A549 (cell line): Measurements from ENCODE around the gene PKLR. TPM values are rescaled to one million over a fixed set of nuclear protein-coding genes. Genes with fewer than 3 reads are reported as not detected.

ENCODE experiments used
- ATAC-seq, 2 experiments: fragments of 200-7000 bp in 1 of 2; fragments of >200 bp in 1 of 2; cut with Nextera tagmentation in 1 of 2; cut with Tn5 transposase in 1 of 2; 3 replicates each; pipeline versions ENCODE4 v1.8.0 to v1.9.1; 2018 to 2020; ENCODE audit warnings: mild to moderate bottlenecking in 1 of 2, moderate library complexity in 1 of 2
- CTCF ChIA-PET: fragments of 300-600 bp; sonication (Branson Sonifier 250); formaldehyde crosslinking; extraction: SDS; loops from one replicate; lab custom pipeline; 2021; ENCODE audit warnings: antibody characterized with exemption, inconsistent platforms; lab: Yijun Ruan, JAX
- POLR2A ChIA-PET: fragments of 350-600 bp; formaldehyde crosslinking; extraction: SDS; loops from one replicate; lab custom pipeline; 2021; ENCODE audit warnings: antibody characterized with exemption, inconsistent platforms; lab: Yijun Ruan, JAX
- DNase-seq, 2 experiments: peaks; one replicate each; pipeline versions ENCODE4 v3.0.0 to v3.0.0-alpha.2; 2011 to 2016; ENCODE audit warnings: low read depth in 1 of 2, low spot score in 1 of 2
- FAIRE-seq: peaks from 2 replicates; lab custom pipeline; 2011; peaks lifted over from hg19 to GRCh38; lab: Jason Lieb, UNC
- H3K27ac ChIP-seq, 2 experiments: fragments of >200 bp; sonication (Bioruptor Twin); formaldehyde crosslinking; 3 replicates each; pipeline ENCODE4 v1.5.1; 2016 to 2017
- H3K4me1 ChIP-seq: fragments of >200 bp; sonication (Bioruptor Twin); formaldehyde crosslinking; 3 replicates; pipeline ENCODE4 v1.6.1; 2016
- H3K4me2 ChIP-seq: fragments of >200 bp; sonication (Bioruptor Twin); formaldehyde crosslinking; 3 replicates; pipeline ENCODE4 v1.6.1; 2016
- H3K4me3 ChIP-seq: fragments of >200 bp; sonication (Bioruptor Twin); formaldehyde crosslinking; 3 replicates; pipeline ENCODE4 v1.5.1; 2016
- H3K9me3 ChIP-seq: fragments of >200 bp; sonication (Bioruptor Twin); formaldehyde crosslinking; 3 replicates; pipeline ENCODE4 v1.6.1; 2016
- CBX8 ChIP-seq: fragments of 200-600 bp; sonication (generic); IDR thresholded peaks from 2 replicates; pipeline ENCODE4 v1.6.1; 2016
- CHD2 ChIP-seq: fragments of 150-350 bp; IDR thresholded peaks from 2 replicates; pipeline ENCODE4 v1.6.1; 2014; ENCODE audit warnings: low read length; ENCODE audit not compliant: partially characterized antibody
- EHF ChIP-seq: fragments of 250-450 bp; sonication (Bioruptor Pico); IDR thresholded peaks from 2 replicates; pipeline ENCODE4 v1.5.0; 2020; ENCODE audit warnings: mild to moderate bottlenecking
- EHMT2 ChIP-seq: fragments of 200-600 bp; sonication (generic); IDR thresholded peaks from 2 replicates; pipeline ENCODE4 v1.6.1; 2016; ENCODE audit warnings: antibody characterized with exemption, low read depth, mild to moderate bottlenecking, moderate library complexity
- EP300 ChIP-seq, 2 experiments: fragments of >200 bp; sonication (Bioruptor Twin); formaldehyde crosslinking; IDR thresholded peaks; 2 replicates in 1 of 2; 3 replicates in 1 of 2; pipeline ENCODE4 v1.6.1; 2016 to 2017
- ESRRA ChIP-seq: fragments of 150-350 bp; IDR thresholded peaks from 2 replicates; pipeline ENCODE4 v1.6.1; 2014; ENCODE audit warnings: mild to moderate bottlenecking, low read length, borderline replicate concordance
- FOSB ChIP-seq: fragments of 250-450 bp; sonication (Bioruptor Pico); IDR thresholded peaks from 2 replicates; pipeline ENCODE4 v1.5.0; 2020; ENCODE audit warnings: mild to moderate bottlenecking, moderate library complexity
- FOSL2 ChIP-seq, 2 experiments: fragments of 450-650 bp in 1 of 2; fragments of >200 bp in 1 of 2; sonication (Bioruptor Twin) in 1 of 2; formaldehyde crosslinking; IDR thresholded peaks; 2 replicates each; pipeline versions ENCODE4 v1.5.0 to v1.6.1; 2016 to 2020; ENCODE audit warnings: mild to moderate bottlenecking in 1 of 2, moderate library complexity in 1 of 2
- GATA3 ChIP-seq: IDR thresholded peaks from 2 replicates; pipeline ENCODE4 v1.6.1; 2012; ENCODE audit warnings: borderline replicate concordance
- HDAC2 ChIP-seq: fragments of 200-600 bp; sonication (generic); IDR thresholded peaks from 2 replicates; pipeline ENCODE4 v1.6.1; 2016
- HOXB13 ChIP-seq: fragments of 250-450 bp; sonication (Bioruptor Pico); IDR thresholded peaks from 2 replicates; pipeline ENCODE4 v1.5.0; 2020; ENCODE audit warnings: low read depth, mild to moderate bottlenecking, moderate library complexity
- HOXB5 ChIP-seq: fragments of 250-450 bp; sonication (Bioruptor Pico); IDR thresholded peaks from 2 replicates; pipeline ENCODE4 v1.5.0; 2020; ENCODE audit warnings: mild to moderate bottlenecking, moderate library complexity
- JUN ChIP-seq, 2 experiments: fragments of >200 bp; sonication (Bioruptor Twin); formaldehyde crosslinking; IDR thresholded peaks; 2 replicates in 1 of 2; 3 replicates in 1 of 2; pipeline ENCODE4 v1.6.1; 2016 to 2017
- KDM1A ChIP-seq: fragments of 200-600 bp; sonication (generic); IDR thresholded peaks from 2 replicates; pipeline ENCODE4 v1.6.1; 2016; ENCODE audit warnings: low read depth, mild to moderate bottlenecking
- KDM5A ChIP-seq: fragments of 200-600 bp; sonication (generic); IDR thresholded peaks from 2 replicates; pipeline ENCODE4 v1.6.1; 2016; ENCODE audit warnings: antibody characterized with exemption, mild to moderate bottlenecking
- MAFK ChIP-seq: fragments of 450-650 bp; IDR thresholded peaks from 2 replicates; pipeline ENCODE4 v1.6.1; 2014; ENCODE audit not compliant: partially characterized antibody
- MYC ChIP-seq: IDR thresholded peaks from 2 replicates; pipeline ENCODE4 v1.6.1; 2012; ENCODE audit warnings: mild to moderate bottlenecking, inconsistent platforms, low read length, improper control_type of control experiment, borderline replicate concordance
- NFE2L2 ChIP-seq: fragments of 150-350 bp; conservative IDR thresholded peaks from 2 replicates; pipeline ENCODE4 v1.6.1; 2014; ENCODE audit warnings: low read length
- NPAS2 ChIP-seq: fragments of 250-450 bp; sonication (Bioruptor Pico); IDR thresholded peaks from 2 replicates; pipeline ENCODE4 v1.8.0; 2022; ENCODE audit warnings: mild to moderate bottlenecking, moderate library complexity, borderline replicate concordance
- NR3C1 ChIP-seq: fragments of >200 bp; sonication (Bioruptor Twin); formaldehyde crosslinking; IDR thresholded peaks from 3 replicates; pipeline ENCODE4 v1.6.1; 2017
- PHF8 ChIP-seq: fragments of 200-600 bp; sonication (generic); IDR thresholded peaks from 2 replicates; pipeline ENCODE4 v1.6.1; 2016; ENCODE audit warnings: low read depth, mild to moderate bottlenecking, antibody characterized with exemption, moderate library complexity, borderline replicate concordance
- RAD21 ChIP-seq, 2 experiments: fragments of >200 bp in 1 of 2; sonication (Bioruptor Twin) in 1 of 2; formaldehyde crosslinking in 1 of 2; IDR thresholded peaks in 1 of 2; conservative IDR thresholded peaks in 1 of 2; 2 replicates in 1 of 2; 3 replicates in 1 of 2; pipeline ENCODE4 v1.6.1; 2012 to 2018; ENCODE audit warnings: inconsistent platforms in 1 of 2
- RARB ChIP-seq: fragments of 250-450 bp; sonication (Bioruptor Pico); IDR thresholded peaks from 2 replicates; pipeline ENCODE4 v1.8.0; 2021; ENCODE audit warnings: mild to moderate bottlenecking, moderate library complexity
- SREBF2 ChIP-seq: fragments of 450-650 bp; IDR thresholded peaks from 2 replicates; pipeline ENCODE4 v1.6.1; 2014; ENCODE audit warnings: mild to moderate bottlenecking, moderate library complexity
- TFCP2L1 ChIP-seq: fragments of 250-450 bp; sonication (Bioruptor Pico); IDR thresholded peaks from 2 replicates; pipeline ENCODE4 v1.5.0; 2021; ENCODE audit warnings: mild to moderate bottlenecking
- ZFP36 ChIP-seq: fragments of 450-650 bp; IDR thresholded peaks from 2 replicates; pipeline ENCODE4 v1.6.1; 2014; ENCODE audit warnings: borderline replicate concordance; ENCODE audit not compliant: partially characterized antibody
- ZSCAN20 ChIP-seq: fragments of 250-450 bp; sonication (Bioruptor Pico); IDR thresholded peaks from 2 replicates; pipeline ENCODE4 v1.8.0; 2022; ENCODE audit warnings: mild to moderate bottlenecking, moderate library complexity
- WGBS: methylation state at CpG from one replicate; pipeline ENCODE4 v1.1.6; 2017; ENCODE audit errors: missing lambda C conversion rate; 5-methylcytosine and 5-hydroxymethylcytosine counted together
- polyA plus RNA-seq, 4 experiments: library from polyadenylated mRNA; depleted of rRNA in 3 of 4; stranded (reverse); fragments of >200 nt; fragmentation: RNase III in 1 of 4; extraction: RNeasy Plus Mini Kit Qiagen cat#74134 plus additional on column Dnase treatment in 1 of 4; gene quantifications; 2 replicates in 3 of 4; 3 replicates in 1 of 4; pipeline ENCODE4 v1.2.3, GENCODE V29; 2011 to 2017
- TF ChIP-seq, protein P1 (sequence below): IDR thresholded peaks from 2 replicates; pipeline ENCODE4 v1.6.1; 2012
- TF ChIP-seq, protein P2 (sequence below): fragments of 150-350 bp; IDR thresholded peaks from 2 replicates; pipeline ENCODE4 v1.6.1; 2014; ENCODE audit warnings: low read depth, mild to moderate bottlenecking, low read length
- TF ChIP-seq, protein P3 (sequence below): fragments of >200 bp; sonication (Bioruptor Twin); formaldehyde crosslinking; IDR thresholded peaks from 2 replicates; pipeline ENCODE4 v1.6.1; 2016

PKLR gene
- polyA plus RNA-seq, 2 of the 4 experiments (the other 2 are of a cell fraction) = 0.03 TPM; not detected in 1

DNA sequence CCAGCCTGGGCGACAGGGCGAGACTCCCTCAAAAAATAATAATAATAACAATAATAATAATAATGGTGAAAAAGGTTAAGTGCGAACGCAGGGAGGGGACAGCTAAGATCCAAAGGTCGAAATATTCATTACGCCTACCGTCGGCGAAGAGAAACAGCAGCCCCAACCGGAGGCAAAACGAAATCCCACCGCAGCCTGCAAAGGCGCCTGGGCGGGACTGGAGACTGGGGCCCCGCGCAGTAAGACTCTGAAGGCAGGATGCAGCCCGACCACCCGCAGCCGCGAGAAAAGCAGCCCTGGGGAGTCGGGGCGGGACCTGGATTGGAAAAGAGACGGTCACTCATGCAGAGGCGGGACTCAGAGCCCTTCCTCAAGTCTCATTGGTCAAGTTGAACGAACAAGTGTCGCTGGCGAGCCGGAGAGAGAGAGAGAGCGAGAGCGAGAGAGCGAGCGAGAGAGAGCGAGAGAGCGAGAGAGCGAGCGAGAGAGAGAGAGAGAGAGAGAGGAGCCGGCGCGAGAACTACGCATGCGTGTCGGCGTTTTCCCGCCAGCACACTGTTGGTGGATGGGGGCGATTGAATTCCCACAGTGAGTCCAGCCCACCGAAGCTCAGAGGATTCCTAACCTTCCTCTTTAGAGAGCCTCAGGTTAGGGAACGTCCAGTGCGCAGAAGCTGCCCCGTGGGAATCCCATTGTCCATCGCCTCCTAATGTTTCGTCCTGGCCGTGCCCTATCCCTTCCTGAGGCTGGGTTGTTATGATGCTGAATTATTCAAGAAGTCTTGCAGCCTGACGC, 56.7 kb downstream of the PKLR start (continued):
- TF ChIP-seq NR3C1 (no peak), EHMT2 (no peak), MAFK (no peak), ZSCAN20 (CRISPR knock-in tag) (no peak)

DNA sequence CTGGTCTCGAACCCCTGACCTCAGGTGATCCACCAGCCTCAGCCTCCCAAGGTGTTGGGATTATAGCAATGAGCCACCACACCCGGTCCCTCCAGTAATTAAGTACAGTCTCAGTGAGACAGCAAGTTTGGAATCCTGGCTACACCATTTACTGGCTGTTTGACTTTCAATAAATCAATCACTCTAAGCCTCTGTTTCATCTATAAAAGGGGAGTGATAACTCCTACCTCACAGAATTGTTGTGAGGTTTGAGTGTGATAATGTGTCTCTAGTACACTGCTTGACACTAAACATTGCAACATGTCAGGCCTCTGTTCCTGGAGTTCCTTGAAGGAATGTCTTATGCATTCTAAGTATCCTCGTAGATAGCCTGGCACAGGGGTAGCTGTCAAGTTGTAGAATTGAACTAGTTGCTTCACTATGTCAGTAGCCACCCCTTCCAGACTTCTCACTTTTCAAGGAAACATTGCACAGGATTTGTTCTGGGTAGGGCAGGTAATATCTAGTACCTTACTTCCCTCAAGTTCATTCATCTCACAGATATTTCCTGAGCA, 58.4 kb downstream of the PKLR start:
- Histone ChIP-seq H3K4me1 (peaks cover 24% of the 10 kb centered on the region), H3K27ac (peak overlapping the region in 1 of 2 experiments; percentile 90; a peak in 2 of 6 replicates), H3K9me3 (no peaks in the 10 kb centered on the region), H3K4me2 (peak overlapping the region; percentile 89), H3K4me3 (no peak overlapping the region)
- TF ChIP-seq EHF (CRISPR knock-in tag) (no peak), ZFP36 (no peak), RARB (no peak), CBX8 (no peak), RAD21 (conservative IDR thresholded peaks at IDR 0.05 in 1 of 2, IDR thresholded peaks at IDR 0.05 in 1 of 2) (no peak), ESRRA (no peak), MAFK (no peak), JUN (IDR thresholded peaks at IDR 0.05) (no peak), TFCP2L1 (CRISPR knock-in tag) (no peak), NPAS2 (CRISPR knock-in tag) (no peak), EP300 (IDR thresholded peaks at IDR 0.05) (no peak), CHD2 (no peak), NR3C1 (no peak), NFE2L2 (no peak), FOSL2 (IDR thresholded peaks at IDR 0.05) (no peak), FOSL2 (CRISPR knock-in tag; IDR thresholded peaks at IDR 0.05) (no peak), PHF8 (no peak), HOXB13 (no peak)
- TF ChIP-seq, protein P1, sequence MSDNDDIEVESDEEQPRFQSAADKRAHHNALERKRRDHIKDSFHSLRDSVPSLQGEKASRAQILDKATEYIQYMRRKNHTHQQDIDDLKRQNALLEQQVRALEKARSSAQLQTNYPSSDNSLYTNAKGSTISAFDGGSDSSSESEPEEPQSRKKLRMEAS = no peak
- TF ChIP-seq, protein P2, sequence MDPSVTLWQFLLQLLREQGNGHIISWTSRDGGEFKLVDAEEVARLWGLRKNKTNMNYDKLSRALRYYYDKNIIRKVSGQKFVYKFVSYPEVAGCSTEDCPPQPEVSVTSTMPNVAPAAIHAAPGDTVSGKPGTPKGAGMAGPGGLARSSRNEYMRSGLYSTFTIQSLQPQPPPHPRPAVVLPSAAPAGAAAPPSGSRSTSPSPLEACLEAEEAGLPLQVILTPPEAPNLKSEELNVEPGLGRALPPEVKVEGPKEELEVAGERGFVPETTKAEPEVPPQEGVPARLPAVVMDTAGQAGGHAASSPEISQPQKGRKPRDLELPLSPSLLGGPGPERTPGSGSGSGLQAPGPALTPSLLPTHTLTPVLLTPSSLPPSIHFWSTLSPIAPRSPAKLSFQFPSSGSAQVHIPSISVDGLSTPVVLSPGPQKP = no peak
- TF ChIP-seq, protein P3, sequence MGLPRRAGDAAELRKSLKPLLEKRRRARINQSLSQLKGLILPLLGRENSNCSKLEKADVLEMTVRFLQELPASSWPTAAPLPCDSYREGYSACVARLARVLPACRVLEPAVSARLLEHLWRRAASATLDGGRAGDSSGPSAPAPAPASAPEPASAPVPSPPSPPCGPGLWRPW = no peak
- POLR2A ChIA-PET = interaction anchor here (2.6 kb wide), 1 partner anchor 80 kb away, joined by 7 read pairs; no protein-coding TSS in a partner anchor
- WGBS = 86% methylated on average over 3 of the region's 3 CpGs
- ATAC-seq (no peak), DNase-seq (no peak), FAIRE-seq (no peak)
- CTCF ChIA-PET = interaction anchor here (0.6 to 9.7 kb wide), 9 partner anchors 8 to 232 kb away, joined by 3 to 149 read pairs (median 7); partner anchors contain the start of genes CLK2, KRTCAP2, RUSC1 and THBS3

DNA sequence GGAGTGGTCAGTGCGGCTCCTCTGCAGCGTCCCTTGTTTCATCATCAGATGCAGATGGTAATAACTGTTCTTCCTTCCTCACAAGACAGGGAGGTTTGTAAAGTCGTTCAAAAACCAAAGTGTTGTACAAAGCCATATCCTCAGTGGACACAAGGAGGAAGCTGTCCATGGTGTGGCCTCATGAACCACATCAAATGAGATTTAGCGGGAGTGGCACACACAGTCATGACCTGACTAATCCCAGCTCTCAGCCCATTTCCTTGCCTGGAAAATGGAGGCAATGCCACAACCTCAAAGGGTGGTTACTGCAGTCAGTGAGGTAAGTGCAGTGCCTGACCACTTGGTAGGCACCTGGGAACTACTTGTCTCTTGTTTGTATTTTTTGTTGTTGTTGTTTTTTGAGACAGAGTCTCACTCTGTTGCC, 59.4 kb downstream of the PKLR start:
- 76% methylated on average over 4 of the region's 4 CpGs for WGBS
- Histone ChIP-seq H3K4me1 (peaks cover 24% of the 10 kb centered on the region), H3K9me3 (no peaks in the 10 kb centered on the region), H3K27ac (peak overlapping the region; percentile 63 to 75; a peak in 5 of 6 replicates), H3K4me3 (no peak overlapping the region), H3K4me2 (peak overlapping the region; percentile 66; the same call in 2 of the 3 replicates)
- FAIRE-seq (no peak), DNase-seq (no peak), ATAC-seq (no peak)
- no peak for TF ChIP-seq ZFP36
- TF ChIP-seq KDM1A = no peak
- TF ChIP-seq KDM5A = no peak
- no peak for TF ChIP-seq FOSB
- no peak for TF ChIP-seq PHF8
- no peak for TF ChIP-seq NR3C1
- TF ChIP-seq ZSCAN20 (CRISPR knock-in tag) = no peak
- TF ChIP-seq FOSL2 (IDR thresholded peaks at IDR 0.05) = no peak
- no peak for TF ChIP-seq FOSL2 (CRISPR knock-in tag; IDR thresholded peaks at IDR 0.05)
- no peak for TF ChIP-seq HDAC2
- no peak for TF ChIP-seq GATA3
- no peak for TF ChIP-seq HOXB5 (CRISPR knock-in tag)
- no peak for TF ChIP-seq SREBF2
- TF ChIP-seq RAD21 (conservative IDR thresholded peaks at IDR 0.05 in 1 of 2, IDR thresholded peaks at IDR 0.05 in 1 of 2) = no peak
- no peak for TF ChIP-seq ESRRA
- no peak for TF ChIP-seq NFE2L2
- no peak for TF ChIP-seq MYC
- ChIA-PET CTCF (interaction anchor here (0.6 to 4.4 kb wide), 5 partner anchors 9 to 231 kb away, joined by 3 to 43 read pairs (median 4); partner anchors contain the start of gene THBS3), POLR2A (no interaction called here)
